ENCODE results near the gene LIG4. TPM values are rescaled to one million over a fixed set of nuclear protein-coding genes. Genes with fewer than 3 reads are reported as not detected.
A peak's percentile ranks its signal among the peaks of the same experiment; 100 is the strongest.
"Not testable (repeated sequence)": the region's sequence is repeated elsewhere in the genome, so short reads cannot be mapped to it uniquely, and the experiment has no call there.

The LIG4 gene
- total RNA-seq, 2 donors from 2014 or later = 10.0 to 10.3 TPM

GRCh38 chr13:108217307-108218043 is 2.1 kb upstream of the LIG4 start:
- peak overlapping the region; percentile 90 to 94 for H3K4me3 Mint-ChIP-seq
- H3K9me3 Mint-ChIP-seq; H3K27me3 Mint-ChIP-seq (ENCODE audit: low read depth); H3K36me3 Mint-ChIP-seq (ENCODE audit: insufficient read depth in 2 of 2); DNase-seq; ATAC-seq (replicated peaks in 1 of 2): not testable (repeated sequence)
- H3K27ac Mint-ChIP-seq = peak overlapping the region; percentile 97
- peaks cover 54% of the 10 kb centered on the region for H3K4me1 Mint-ChIP-seq (ENCODE audit: low read depth)

GRCh38 chr13:108214441-108215271 is 680 bp downstream of the LIG4 start:
- peaks cover 14 to 18% of the 10 kb centered on the region in 2 donors for H3K36me3 Mint-ChIP-seq (ENCODE audit: insufficient read depth in 2 of 2)
- ATAC-seq (replicated peaks in 1 of 2) (no peak), DNase-seq (no peak)
- H3K4me3 Mint-ChIP-seq = peak overlapping the region; percentile 86 to 94
- H3K9me3 Mint-ChIP-seq = peaks cover 5 to 8% of the 10 kb centered on the region in 2 donors
- H3K4me1 Mint-ChIP-seq (ENCODE audit: low read depth) = peaks cover 37% of the 10 kb centered on the region
- H3K27ac Mint-ChIP-seq = peak overlapping the region; percentile 43
- no peaks in the 10 kb centered on the region for H3K27me3 Mint-ChIP-seq (ENCODE audit: low read depth)

GRCh38 chr13:108213946-108214345 is 1.4 kb downstream of the LIG4 start:
- H3K36me3 Mint-ChIP-seq (ENCODE audit: insufficient read depth in 2 of 2) = peaks cover 19 to 23% of the 10 kb centered on the region in 2 donors
- H3K27ac Mint-ChIP-seq = peak overlapping the region; percentile 43
- peaks cover 10 to 13% of the 10 kb centered on the region in 2 donors for H3K9me3 Mint-ChIP-seq
- peak overlapping the region; percentile 86 to 94 for H3K4me3 Mint-ChIP-seq
- peaks cover 30% of the 10 kb centered on the region for H3K4me1 Mint-ChIP-seq (ENCODE audit: low read depth)
- no peak for ATAC-seq (replicated peaks in 1 of 2)
- H3K27me3 Mint-ChIP-seq (ENCODE audit: low read depth) = no peaks in the 10 kb centered on the region
- no peak for DNase-seq

- no peak overlapping the region for H3K27ac Mint-ChIP-seq
- no peak overlapping the region for H3K4me3 Mint-ChIP-seq
- H3K9me3 Mint-ChIP-seq = peaks cover 10 to 13% of the 10 kb centered on the region in 2 donors
- no peak for ATAC-seq (replicated peaks in 1 of 2)
- H3K4me1 Mint-ChIP-seq (ENCODE audit: low read depth) = peaks cover 30% of the 10 kb centered on the region
- H3K36me3 Mint-ChIP-seq (ENCODE audit: insufficient read depth in 2 of 2) = peaks cover 21 to 27% of the 10 kb centered on the region in 2 donors
- no peak for DNase-seq
- H3K27me3 Mint-ChIP-seq (ENCODE audit: low read depth) = no peaks in the 10 kb centered on the region
These were observed 2.5 kb downstream of the LIG4 start for GRCh38 chr13:108212886-108213285.

GRCh38 chr13:108210551-108210950 is 4.8 kb downstream of the LIG4 start:
- ATAC-seq (replicated peaks in 1 of 2) = no peak
- Mint-ChIP-seq H3K27ac (no peak overlapping the region), H3K27me3 (ENCODE audit: low read depth) (no peaks in the 10 kb centered on the region), H3K36me3 (ENCODE audit: insufficient read depth in 2 of 2) (peaks cover 21 to 31% of the 10 kb centered on the region in 2 donors), H3K9me3 (peaks cover 10 to 13% of the 10 kb centered on the region in 2 donors), H3K4me3 (no peak overlapping the region), H3K4me1 (ENCODE audit: low read depth) (peaks cover 13% of the 10 kb centered on the region)
- no peak for DNase-seq

GRCh38 chr13:108200781-108201398 is 14.4 kb downstream of the LIG4 start:
- Mint-ChIP-seq H3K4me3 (peak overlapping the region in 1 of 2 donors; percentile 13), H3K27ac (peak overlapping the region; percentile 83), H3K27me3 (ENCODE audit: low read depth) (peaks cover 13% of the 10 kb centered on the region), H3K4me1 (ENCODE audit: low read depth) (peaks cover 30% of the 10 kb centered on the region), H3K36me3 (ENCODE audit: insufficient read depth in 2 of 2) (peaks cover 2 to 4% of the 10 kb centered on the region in 2 donors), H3K9me3 (no peaks in the 10 kb centered on the region)
- no peak for DNase-seq
- peak; percentile 85 to 91 for ATAC-seq (replicated peaks in 1 of 2)

GRCh38 chr13:108195861-108196260 is 19.5 kb downstream of the LIG4 start:
- no peak for ATAC-seq (replicated peaks in 1 of 2)
- Mint-ChIP-seq H3K9me3 (peaks cover 2 to 5% of the 10 kb centered on the region in 2 donors), H3K4me1 (ENCODE audit: low read depth) (peaks cover 4% of the 10 kb centered on the region)

GRCh38 chr13:108195146-108195545 is 20.2 kb downstream of the LIG4 start:
- Mint-ChIP-seq H3K36me3 (ENCODE audit: insufficient read depth in 2 of 2) (peaks cover 6 to 7% of the 10 kb centered on the region in 2 donors), H3K27ac (no peak overlapping the region), H3K27me3 (ENCODE audit: low read depth) (peaks cover 24% of the 10 kb centered on the region), H3K4me1 (ENCODE audit: low read depth) (no peaks in the 10 kb centered on the region), H3K4me3 (no peak overlapping the region), H3K9me3 (peaks cover 2 to 5% of the 10 kb centered on the region in 2 donors)
- DNase-seq (no peak), ATAC-seq (replicated peaks in 1 of 2) (no peak)

More at GRCh38 chr13:108195861-108196260, 19.5 kb downstream of the LIG4 start:
- Mint-ChIP-seq H3K27ac (no peak overlapping the region), H3K27me3 (ENCODE audit: low read depth) (peaks cover 18% of the 10 kb centered on the region), H3K36me3 (ENCODE audit: insufficient read depth in 2 of 2) (peaks cover 4 to 7% of the 10 kb centered on the region in 2 donors), H3K4me3 (no peak overlapping the region)
- no peak for DNase-seq

GRCh38 chr13:108194435-108194936 is 20.9 kb downstream of the LIG4 start:
- ATAC-seq (replicated peaks in 1 of 2) (no peak), DNase-seq (no peak)
- H3K27ac Mint-ChIP-seq = no peak overlapping the region
- no peak overlapping the region for H3K4me3 Mint-ChIP-seq
- no peaks in the 10 kb centered on the region for H3K4me1 Mint-ChIP-seq (ENCODE audit: low read depth)
- H3K9me3 Mint-ChIP-seq = peaks cover 2 to 5% of the 10 kb centered on the region in 2 donors
- peaks cover 5 to 6% of the 10 kb centered on the region in 2 donors for H3K36me3 Mint-ChIP-seq (ENCODE audit: insufficient read depth in 2 of 2)
- peaks cover 24% of the 10 kb centered on the region for H3K27me3 Mint-ChIP-seq (ENCODE audit: low read depth)

GRCh38 chr13:108193806-108194205 is 21.5 kb downstream of the LIG4 start:
- H3K36me3 Mint-ChIP-seq (ENCODE audit: insufficient read depth in 2 of 2) = peaks cover 5 to 6% of the 10 kb centered on the region in 2 donors
- no peaks in the 10 kb centered on the region for H3K4me1 Mint-ChIP-seq (ENCODE audit: low read depth)
- no peak for ATAC-seq (replicated peaks in 1 of 2)
- no peak for DNase-seq
- H3K9me3 Mint-ChIP-seq = peaks cover 2 to 5% of the 10 kb centered on the region in 2 donors
- peaks cover 21% of the 10 kb centered on the region for H3K27me3 Mint-ChIP-seq (ENCODE audit: low read depth)
- H3K4me3 Mint-ChIP-seq = no peak overlapping the region
- no peak overlapping the region for H3K27ac Mint-ChIP-seq

- H3K4me1 Mint-ChIP-seq (ENCODE audit: low read depth) = no peaks in the 10 kb centered on the region
- no peak for ATAC-seq (replicated peaks in 1 of 2)
- H3K4me3 Mint-ChIP-seq = no peak overlapping the region
- no peak for DNase-seq
- H3K27me3 Mint-ChIP-seq (ENCODE audit: low read depth) = peaks cover 11% of the 10 kb centered on the region
- H3K9me3 Mint-ChIP-seq = peaks cover 2 to 5% of the 10 kb centered on the region in 2 donors
- H3K27ac Mint-ChIP-seq = no peak overlapping the region
- peaks cover 3 to 5% of the 10 kb centered on the region in 2 donors for H3K36me3 Mint-ChIP-seq (ENCODE audit: insufficient read depth in 2 of 2)
These were observed 24.4 kb downstream of the LIG4 start for GRCh38 chr13:108190897-108191296.

- H3K36me3 Mint-ChIP-seq (ENCODE audit: insufficient read depth in 2 of 2) = peaks cover 0 to 3% of the 10 kb centered on the region in 2 donors
- no peak overlapping the region for H3K27ac Mint-ChIP-seq
- H3K9me3 Mint-ChIP-seq = peaks cover 0 to 2% of the 10 kb centered on the region in 2 donors
- no peaks in the 10 kb centered on the region for H3K4me1 Mint-ChIP-seq (ENCODE audit: low read depth)
- H3K4me3 Mint-ChIP-seq = no peak overlapping the region
- H3K27me3 Mint-ChIP-seq (ENCODE audit: low read depth) = peaks cover 11% of the 10 kb centered on the region
- DNase-seq (no peak), ATAC-seq (replicated peaks in 1 of 2) (no peak)
These were observed 27.1 kb downstream of the LIG4 start for GRCh38 chr13:108188260-108188659.

All from activated T-cell treated with anti-CD3 and anti-CD28 coated beads, Interleukin-2, amount 50 U/mL, for 72 hours (primary cell).